Measurements from ENCODE around the gene OCSTAMP. TPM values are rescaled to one million over a fixed set of nuclear protein-coding genes. Genes with fewer than 3 reads are reported as not detected.

OCSTAMP gene
- polyA plus RNA-seq, 1 donor (not counting 4 experiments of a cell fraction or from before 2014, with no cell fraction given), result not detected

DNA sequence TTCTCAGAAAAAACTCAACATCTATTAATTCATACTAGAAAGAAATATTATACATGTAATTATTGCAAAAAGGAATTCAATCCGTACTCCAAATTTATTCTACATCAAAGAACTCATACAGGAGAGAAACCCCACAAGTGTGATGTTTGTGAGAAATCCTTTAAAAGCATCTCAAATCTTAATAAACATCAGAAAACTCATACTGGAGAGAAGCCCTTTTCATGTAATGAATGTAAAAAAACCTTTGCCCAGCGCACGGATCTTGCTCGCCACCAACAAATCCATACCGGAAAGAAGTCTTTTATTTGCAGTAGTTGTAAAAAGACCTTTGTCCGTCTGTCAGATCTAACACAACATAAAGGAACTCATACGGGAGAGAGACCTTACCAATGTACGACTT lies 59.1 kb downstream of the OCSTAMP start:
- Histone ChIP-seq H3K79me2 (ENCODE audit: control insufficient read depth, insufficient read depth, low read length) (no peaks in the 10 kb centered on the region), H3K4me1 (ENCODE audit: control insufficient read depth, extremely low read depth, insufficient read depth, low read length) (no peaks in the 10 kb centered on the region), H3K36me3 (ENCODE audit: control insufficient read depth in 2 of 2, extremely low read depth in 1 of 2, insufficient read depth in 2 of 2, low read length in 2 of 2) (no peaks in the 10 kb centered on the region), H3K4me2 (ENCODE audit: control insufficient read depth, extremely low read depth, insufficient read depth, low read depth, low read length) (no peak overlapping the region), H2AFZ (ENCODE audit: control insufficient read depth, low read length) (no peak overlapping the region), H4K20me1 (ENCODE audit: control insufficient read depth, extremely low read depth, insufficient read depth, low read length) (no peaks in the 10 kb centered on the region), H3K9me1 (ENCODE audit: control insufficient read depth, extremely low read depth, insufficient read depth, low read length) (no peaks in the 10 kb centered on the region), H3K9ac (ENCODE audit: control insufficient read depth, extremely low read depth, insufficient read depth, low read length) (no peak overlapping the region), H3K27me3 (ENCODE audit: control insufficient read depth, extremely low read depth, insufficient read depth, low read length) (no peaks in the 10 kb centered on the region), H3K9me3 (ENCODE audit: control insufficient read depth, low read depth, low read length) (no peaks in the 10 kb centered on the region), H3K27ac (ENCODE audit: control insufficient read depth, insufficient read depth, low read length) (no peak overlapping the region), H3K4me3 (ENCODE audit: control insufficient read depth in 2 of 3, extremely low read depth in 1 of 3, insufficient read depth in 2 of 3, low read depth in 1 of 3, low read length in 3 of 3) (no peak overlapping the region)
- FAIRE-seq (no peak), DNase-seq (ENCODE audit: low read depth, low spot score) (no peak)
- TF ChIP-seq EZH2 (IDR thresholded peaks at IDR 0.05; ENCODE audit: low read length), result no peak
- TF ChIP-seq, protein P1, sequence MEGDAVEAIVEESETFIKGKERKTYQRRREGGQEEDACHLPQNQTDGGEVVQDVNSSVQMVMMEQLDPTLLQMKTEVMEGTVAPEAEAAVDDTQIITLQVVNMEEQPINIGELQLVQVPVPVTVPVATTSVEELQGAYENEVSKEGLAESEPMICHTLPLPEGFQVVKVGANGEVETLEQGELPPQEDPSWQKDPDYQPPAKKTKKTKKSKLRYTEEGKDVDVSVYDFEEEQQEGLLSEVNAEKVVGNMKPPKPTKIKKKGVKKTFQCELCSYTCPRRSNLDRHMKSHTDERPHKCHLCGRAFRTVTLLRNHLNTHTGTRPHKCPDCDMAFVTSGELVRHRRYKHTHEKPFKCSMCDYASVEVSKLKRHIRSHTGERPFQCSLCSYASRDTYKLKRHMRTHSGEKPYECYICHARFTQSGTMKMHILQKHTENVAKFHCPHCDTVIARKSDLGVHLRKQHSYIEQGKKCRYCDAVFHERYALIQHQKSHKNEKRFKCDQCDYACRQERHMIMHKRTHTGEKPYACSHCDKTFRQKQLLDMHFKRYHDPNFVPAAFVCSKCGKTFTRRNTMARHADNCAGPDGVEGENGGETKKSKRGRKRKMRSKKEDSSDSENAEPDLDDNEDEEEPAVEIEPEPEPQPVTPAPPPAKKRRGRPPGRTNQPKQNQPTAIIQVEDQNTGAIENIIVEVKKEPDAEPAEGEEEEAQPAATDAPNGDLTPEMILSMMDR (optimal IDR thresholded peaks at IDR 0.05 in 1 of 3, IDR thresholded peaks at IDR 0.05 in 1 of 3, conservative IDR thresholded peaks at IDR 0.05 in 1 of 3; ENCODE audit: extremely low read depth in 1 of 3, insufficient read depth in 2 of 3, low read length in 3 of 3), result no peak
- dilution Hi-C loops (cut with MboI; ENCODE audit: extremely low pct_ligation_motif_present, low sequenced_read_pairs), result no loop called here

Other genes starting within 250 kb of the OCSTAMP start
- not detected in 3 replicates for gene CDH22, start 242.2 kb downstream of the OCSTAMP start, polyA plus RNA-seq
- gene ELMO2, start 144.0 kb downstream of the OCSTAMP start, polyA plus RNA-seq, result 28.5 to 37.0 TPM (median 32.4 TPM) in 3 replicates
- gene ZNF334, start 37.1 kb downstream of the OCSTAMP start, polyA plus RNA-seq, result 0.63 to 1.3 TPM (median 1.1 TPM) in 3 replicates
- 3.8 to 4.5 TPM (median 3.9 TPM) in 3 replicates for gene SLC13A3, start 100.8 kb upstream of the OCSTAMP start, polyA plus RNA-seq
- 10.4 to 15.9 TPM (median 14.6 TPM) in 3 replicates for gene TP53RK, start 138.8 kb upstream of the OCSTAMP start, polyA plus RNA-seq
- not detected in 3 replicates for gene SLC2A10, start 159.0 kb upstream of the OCSTAMP start, polyA plus RNA-seq

All from keratinocyte (primary cell).